ENCODE results near the gene ZNF74.

GRCh38 chr22:20424932-20425565 lies 31.1 kb downstream of the ZNF74 start:
- TF ChIP-seq CTCF (IDR thresholded peaks at IDR 0.05; ENCODE audit: poor library complexity, severe bottlenecking) (no peak), REST (IDR thresholded peaks at IDR 0.05; ENCODE audit: borderline replicate concordance) (no peak)

All from neural cell (in vitro differentiated cells).